GM12878 (cell line): ENCODE results near the gene TBX5. TPM values are rescaled to one million over a fixed set of nuclear protein-coding genes. Genes with fewer than 3 reads are reported as not detected.

Experiments
- ATAC-seq: fragments of 200-7000 bp; cut with Tn5 transposase; 3 replicates; pipeline ENCODE4 v1.9.1; 2020; ENCODE audit warnings: mild to moderate bottlenecking, moderate library complexity
- BruUV-seq: library from RNA; stranded (reverse); fragments of 400-500 nt; replicated peaks from 2 replicates; lab custom pipeline; 2021; lab: Mats Ljungman, UMichigan
- CTCF ChIA-PET: fragments of 300-600 bp; sonication (Branson Sonifier 250); formaldehyde crosslinking; extraction: SDS; loops from one replicate; lab custom pipeline; 2021; ENCODE audit warnings: inconsistent platforms; lab: Yijun Ruan, JAX
- POLR2A ChIA-PET: fragments of 350-600 bp; formaldehyde crosslinking; extraction: SDS; loops from one replicate; lab custom pipeline; 2021; ENCODE audit warnings: inconsistent platforms; lab: Charles Lee
- RAD21 ChIA-PET: fragments of 300-600 bp; sonication (Branson Sonifier 250); formaldehyde crosslinking; loops from one replicate; lab custom pipeline; 2023; ENCODE audit warnings: antibody characterized with exemption; ENCODE audit not compliant: unreplicated experiment; lab: Charles Lee
- SMC1A ChIA-PET: fragments of 300-600 bp; sonication (Branson Sonifier 250); formaldehyde crosslinking; loops from one replicate; lab custom pipeline; 2023; ENCODE audit not compliant: unreplicated experiment, uncharacterized antibody; lab: Charles Lee
- DNase-seq: peaks from one replicate; pipeline ENCODE4 v3.0.0-alpha.2; 2011; ENCODE audit warnings: low read depth, low spot score
- FAIRE-seq: peaks from 3 replicates; lab custom pipeline; 2011; peaks lifted over from hg19 to GRCh38; lab: Jason Lieb, UNC
- H2AFZ ChIP-seq: 2 replicates; pipeline ENCODE4 v1.6.0; 2011; ENCODE audit warnings: low read depth, low read length, control low read depth; ENCODE audit not compliant: control insufficient read depth
- H3K27ac ChIP-seq: 2 replicates; pipeline ENCODE4 v1.5.1; 2011; ENCODE audit warnings: control low read depth; ENCODE audit not compliant: control insufficient read depth, insufficient read depth
- H3K27me3 ChIP-seq, 2 experiments: replicated peaks in 1 of 2; 2 replicates each; pipeline versions ENCODE4 v1.6.0 to v1.6.1; 2011; ENCODE audit warnings: low read length in 1 of 2; ENCODE audit not compliant: control insufficient read depth in 2 of 2, insufficient read depth in 2 of 2
- H3K36me3 ChIP-seq, 2 experiments: 2 replicates each; pipeline ENCODE4 v1.5.1; 2011; ENCODE audit warnings: low read length in 1 of 2; ENCODE audit not compliant: control insufficient read depth in 2 of 2, insufficient read depth in 2 of 2
- H3K4me1 ChIP-seq: 2 replicates; pipeline ENCODE4 v1.6.1; 2011; ENCODE audit warnings: mild to moderate bottlenecking, low read length, moderate library complexity, mixed read lengths; ENCODE audit not compliant: control insufficient read depth, insufficient read depth
- H3K4me2 ChIP-seq: 2 replicates; pipeline ENCODE4 v1.6.0; 2011; ENCODE audit warnings: control low read depth; ENCODE audit not compliant: control insufficient read depth, insufficient read depth
- H3K4me3 ChIP-seq: fragments of 200-600 bp; sonication (generic); 2 replicates; pipeline ENCODE4 v1.5.1; 2016
- H3K79me2 ChIP-seq: 2 replicates; pipeline ENCODE4 v1.6.0; 2011; ENCODE audit warnings: low read length; ENCODE audit not compliant: control insufficient read depth, insufficient read depth
- H3K9ac ChIP-seq: 2 replicates; pipeline ENCODE4 v1.8.0; 2011; ENCODE audit warnings: low read length, control low read depth, mixed read lengths; ENCODE audit not compliant: control insufficient read depth, insufficient read depth
- H3K9me3 ChIP-seq: replicated peaks from 3 replicates; pipeline ENCODE4 v1.5.1; 2011; ENCODE audit warnings: mild to moderate bottlenecking, low read length; ENCODE audit not compliant: control insufficient read depth, insufficient read depth
- H4K20me1 ChIP-seq: 2 replicates; pipeline ENCODE4 v1.6.0; 2011; ENCODE audit not compliant: control insufficient read depth, insufficient read depth
- BACH1 ChIP-seq: fragments of 450-650 bp; IDR thresholded peaks from 2 replicates; pipeline ENCODE4 v1.6.1; 2017; ENCODE audit warnings: mild to moderate bottlenecking, borderline replicate concordance
- E2F4 ChIP-seq: IDR thresholded peaks from 2 replicates; pipeline ENCODE4 v1.6.1; 2012; ENCODE audit warnings: low read depth, low read length, improper control_type of control experiment
- FOS ChIP-seq: IDR thresholded peaks from 3 replicates; pipeline ENCODE4 v1.6.1; 2011; ENCODE audit warnings: borderline replicate concordance; ENCODE audit not compliant: insufficient read length; ENCODE audit errors: extremely low read depth
- KLF5 ChIP-seq: fragments of 450-650 bp; IDR thresholded peaks from 2 replicates; pipeline ENCODE4 v1.6.1; 2014; ENCODE audit warnings: mild to moderate bottlenecking; ENCODE audit not compliant: partially characterized antibody
- NFIC ChIP-seq: IDR thresholded peaks from 2 replicates; pipeline ENCODE4 v1.6.1; 2012; ENCODE audit warnings: low read depth, mild to moderate bottlenecking, inconsistent platforms, low read length, moderate library complexity
- SRF ChIP-seq, 2 experiments: IDR thresholded peaks; 2 replicates each; pipeline ENCODE4 v1.6.1; 2011; ENCODE audit warnings: low read depth in 2 of 2, low read length in 2 of 2, mild to moderate bottlenecking in 1 of 2, moderate library complexity in 1 of 2
- TCF12 ChIP-seq: IDR thresholded peaks from 2 replicates; pipeline ENCODE4 v1.6.1; 2011; ENCODE audit warnings: low read depth, mild to moderate bottlenecking, low read length
- WGBS: methylation state at CpG from one replicate; pipeline ENCODE4 v1.1.6; 2016; ENCODE audit warnings: low lambda C conversion rate; ENCODE audit not compliant: insufficient replicate concordance, insufficient coverage; ENCODE audit errors: missing lambda C conversion rate; 5-methylcytosine and 5-hydroxymethylcytosine counted together
- in situ Hi-C: fragments of 300-500 bp; cut with MboI; formaldehyde crosslinking; loops from 9 replicates; pipeline ENCODE4 v1.14.3; 2018; ENCODE audit warnings: mixed read lengths
- intact Hi-C: fragments of 100-400 bp; cut with micrococcal nuclease; formaldehyde crosslinking; loops from one replicate; pipeline ENCODE4 v1.14.2; 2022; ENCODE audit not compliant: unreplicated experiment
- polyA plus RNA-seq, 11 experiments: library from polyadenylated mRNA; depleted of rRNA in 4 of 11; unstranded in 6 of 11; stranded (reverse) in 5 of 11; fragments of >200 nt; fragmentation: Nextera tagmentation in 4 of 11; fragmentation: Illumina TruSeq in 1 of 11; extraction: Ambion mirVana in 4 of 11; extraction: Trizol in 1 of 11; gene quantifications; 1 replicate in 1 of 11; 2 replicates in 10 of 11; pipeline versions ENCODE4 v1.2.1 to v1.2.3, GENCODE V29; 2011 to 2016; ENCODE audit warnings: inconsistent platforms in 2 of 11, missing spikeins in 2 of 11, low read depth in 1 of 11
- total RNA-seq, 4 experiments: library from RNA; depleted of rRNA in 3 of 4; stranded (reverse); fragments of >200 nt in 3 of 4; fragmentation: Illumina TruSeq in 1 of 4; extraction: Trizol in 1 of 4; gene quantifications; 2 replicates each; pipeline versions ENCODE4 v1.2.1 to v1.2.3, GENCODE V29; 2013 to 2021

Gene TBX5
- total and polyA plus RNA-seq, 10 of the 15 experiments (the other 5 are each of a cell fraction or from before 2014, with no cell fraction given) = 0.04 TPM; not detected in 9

GRCh38 chr12:114403690-114404066 is 2.3 kb downstream of the TBX5 start:
- Histone ChIP-seq H2AFZ (no peak overlapping the region), H3K4me2 (no peak overlapping the region), H3K27ac (no peak overlapping the region), H3K79me2 (no peaks in the 10 kb centered on the region), H3K9me3 (no peaks in the 10 kb centered on the region), H3K36me3 (no peaks in the 10 kb centered on the region), H3K4me1 (no peaks in the 10 kb centered on the region), H3K9ac (no peak overlapping the region), H4K20me1 (no peaks in the 10 kb centered on the region), H3K27me3 (peaks cover 10 to 35% of the 10 kb centered on the region in 2 experiments), H3K4me3 (no peak overlapping the region)
- BruUV-seq = no TSS peak
- TF ChIP-seq KLF5 (no peak), TCF12 (no peak), BACH1 (no peak)
- RAD21 ChIA-PET = no interaction called here
- CTCF ChIA-PET = no interaction called here
- POLR2A ChIA-PET = no interaction called here
- intact Hi-C loops = no loop called here
- DNase-seq = no peak
- in situ Hi-C loops = no loop called here
- 32% methylated on average over 16 of the region's 24 CpGs for WGBS
- ATAC-seq = no peak
- FAIRE-seq = no peak
- SMC1A ChIA-PET = no interaction called here

GRCh38 chr12:114403011-114403689 is 2.8 kb downstream of the TBX5 start:
- Histone ChIP-seq H2AFZ (no peak overlapping the region), H3K27me3 (peaks cover 14 to 35% of the 10 kb centered on the region in 2 experiments), H3K9ac (no peak overlapping the region), H3K9me3 (no peaks in the 10 kb centered on the region), H3K36me3 (no peaks in the 10 kb centered on the region), H3K4me1 (no peaks in the 10 kb centered on the region), H3K4me3 (no peak overlapping the region), H4K20me1 (no peaks in the 10 kb centered on the region), H3K79me2 (no peaks in the 10 kb centered on the region), H3K27ac (no peak overlapping the region), H3K4me2 (no peak overlapping the region)
- TF ChIP-seq NFIC (no peak), FOS (no peak), SRF (IDR thresholded peaks at IDR 0.05; ENCODE audit: low read depth in 2 of 2, low read length in 2 of 2) (no peak), E2F4 (no peak)
- ATAC-seq (no peak), FAIRE-seq (no peak), DNase-seq (no peak)
- 26% methylated on average over 39 of the region's 41 CpGs for whole genome bisulfite sequencing
- CTCF ChIA-PET = no interaction called here
- SMC1A ChIA-PET = no interaction called here
- RAD21 ChIA-PET = no interaction called here
- POLR2A ChIA-PET = no interaction called here
- intact Hi-C loops = no loop called here
- in situ Hi-C loops = no loop called here
- BruUV-seq = no TSS peak
